IPS-18c (cell line): ENCODE measurements around the gene NFKBIA.
"Not testable (repeated sequence)": the region's sequence is repeated elsewhere in the genome, so short reads cannot be mapped to it uniquely, and the experiment has no call there.

Experiments used
- H3K4me3 ChIP-seq: 2 replicates; pipeline ENCODE4 v1.7.0; 2013; ENCODE audit warnings: low read depth, mild to moderate bottlenecking, low read length, moderate library complexity; ENCODE audit not compliant: insufficient read depth
- H3K9me3 ChIP-seq: one replicate; pipeline ENCODE4 v1.6.1; 2013; ENCODE audit warnings: mild to moderate bottlenecking, low read length, moderate library complexity; ENCODE audit not compliant: control insufficient read depth, insufficient read depth

Gene NFKBIA

GRCh38 chr14:35404449-35405303, at the start of gene NFKBIA:
Gene NFKBIA (minus strand): TSS chr14:35404749. CDS start chr14:35404644, 105 bp downstream.
- no peaks in the 10 kb centered on the region for H3K9me3 ChIP-seq
- peak within 1 kb of the TSS; percentile 93 for H3K4me3 ChIP-seq

- Histone ChIP-seq H3K4me3 (no peak overlapping the region), H3K9me3 (peaks cover 2% of the 10 kb centered on the region)
Observed at GRCh38 chr14:35446450-35446849, 41.9 kb upstream of the NFKBIA start.

GRCh38 chr14:35444104-35444503, 39.6 kb upstream of the NFKBIA start:
- Histone ChIP-seq H3K9me3 (peaks cover 2% of the 10 kb centered on the region), H3K4me3 (no peak overlapping the region)

- Histone ChIP-seq H3K4me3 (no peak overlapping the region), H3K9me3 (peaks cover 2% of the 10 kb centered on the region)
Observed at GRCh38 chr14:35441160-35441559, 36.6 kb upstream of the NFKBIA start.

GRCh38 chr14:35438910-35439713, 34.6 kb upstream of the NFKBIA start:
- peaks cover 2% of the 10 kb centered on the region for H3K9me3 ChIP-seq
- H3K4me3 ChIP-seq = no peak overlapping the region

GRCh38 chr14:35438492-35438891, 33.9 kb upstream of the NFKBIA start:
- not testable (repeated sequence) for H3K4me3 ChIP-seq, H3K9me3 ChIP-seq

- Histone ChIP-seq H3K4me3 (no peak overlapping the region), H3K9me3 (no peaks in the 10 kb centered on the region)
Observed at GRCh38 chr14:35435177-35435576, 30.6 kb upstream of the NFKBIA start.

- no peak overlapping the region for H3K4me3 ChIP-seq
- no peaks in the 10 kb centered on the region for H3K9me3 ChIP-seq
Observed at GRCh38 chr14:35433826-35434225, 29.3 kb upstream of the NFKBIA start.

- H3K4me3 ChIP-seq = no peak overlapping the region
- H3K9me3 ChIP-seq = peaks cover 2% of the 10 kb centered on the region
Observed at GRCh38 chr14:35430459-35431199, 26.1 kb upstream of the NFKBIA start.

- H3K4me3 ChIP-seq = no peak overlapping the region
- peaks cover 2% of the 10 kb centered on the region for H3K9me3 ChIP-seq
Observed at GRCh38 chr14:35429951-35430350, 25.4 kb upstream of the NFKBIA start.

- Histone ChIP-seq H3K9me3 (peaks cover 2% of the 10 kb centered on the region), H3K4me3 (no peak overlapping the region)
Observed at GRCh38 chr14:35425850-35426249, 21.3 kb upstream of the NFKBIA start.

GRCh38 chr14:35423621-35424020, 19.1 kb upstream of the NFKBIA start:
- peaks cover 2% of the 10 kb centered on the region for H3K9me3 ChIP-seq
- H3K4me3 ChIP-seq = no peak overlapping the region

GRCh38 chr14:35420036-35420811, 15.7 kb upstream of the NFKBIA start:
- H3K4me3 ChIP-seq = no peak overlapping the region
- H3K9me3 ChIP-seq = no peaks in the 10 kb centered on the region

GRCh38 chr14:35419429-35419841, 14.9 kb upstream of the NFKBIA start:
- H3K4me3 ChIP-seq = no peak overlapping the region
- H3K9me3 ChIP-seq = no peaks in the 10 kb centered on the region

GRCh38 chr14:35418093-35418492, 13.5 kb upstream of the NFKBIA start:
- no peaks in the 10 kb centered on the region for H3K9me3 ChIP-seq
- H3K4me3 ChIP-seq = no peak overlapping the region

- no peaks in the 10 kb centered on the region for H3K9me3 ChIP-seq
- H3K4me3 ChIP-seq = no peak overlapping the region
Observed at GRCh38 chr14:35416108-35416750, 11.7 kb upstream of the NFKBIA start.
